Fibroblast of mammary gland (primary cell): Measurements from ENCODE around the gene ZNRF3.

Experiments used
- DNase-seq: peaks from one replicate; pipeline ENCODE4 v3.0.0-alpha.2; 2010; ENCODE audit warnings: low read depth
- H3K4me3 ChIP-seq: 2 replicates; pipeline ENCODE4 v1.5.1; 2011; ENCODE audit warnings: low read depth, mild to moderate bottlenecking, low read length, moderate library complexity; ENCODE audit not compliant: control insufficient read depth
- CTCF ChIP-seq: conservative IDR thresholded peaks from 2 replicates; pipeline ENCODE4 v1.5.1; 2011; ENCODE audit warnings: low read depth, low read length, inconsistent platforms; ENCODE audit not compliant: control insufficient read depth, insufficient read depth

Gene ZNRF3

GRCh38 chr22:29069463-29069862 is 186.1 kb downstream of the ZNRF3 start:
- no peak overlapping the region for H3K4me3 ChIP-seq
- no peak for DNase-seq
- no peak for TF ChIP-seq CTCF

- TF ChIP-seq CTCF: no peak
- no peak for DNase-seq
- no peak overlapping the region for H3K4me3 ChIP-seq
Measured at GRCh38 chr22:29070490-29070889, 187.1 kb downstream of the ZNRF3 start.

GRCh38 chr22:29071261-29072045 is 188.1 kb downstream of the ZNRF3 start:
- no peak for TF ChIP-seq CTCF
- H3K4me3 ChIP-seq: peak overlapping the region; percentile 22
- no peak for DNase-seq

- H3K4me3 ChIP-seq: peak overlapping the region; percentile 51
- peak; percentile 45 for DNase-seq
Measured at GRCh38 chr22:29072193-29072978, 189.0 kb downstream of the ZNRF3 start.

GRCh38 chr22:29072979-29073617 is 189.7 kb downstream of the ZNRF3 start, which contains the start of gene KREMEN1:
KREMEN1 (plus strand) TSS chr22:29073035; CDS start chr22:29073131, 96 bp downstream.
- peak within 1 kb of the TSS; percentile 61 for H3K4me3 ChIP-seq
- no peak for TF ChIP-seq CTCF
- DNase-seq: no peak

More at GRCh38 chr22:29072193-29072978, 189.0 kb downstream of the ZNRF3 start:
- no peak for TF ChIP-seq CTCF

GRCh38 chr22:29073618-29074275 is 190.4 kb downstream of the ZNRF3 start:
- H3K4me3 ChIP-seq: peak overlapping the region; percentile 61
- peak; percentile 34 for DNase-seq
- peak; percentile 2 for TF ChIP-seq CTCF
